SK-N-MC (cell line): ENCODE results near the gene BUD23.

Experiments used
- EZH2 ChIP-seq: fragments of 200-600 bp; sonication (generic); IDR thresholded peaks from one replicate; pipeline ENCODE4 v1.6.1; 2017; ENCODE audit warnings: antibody characterized with exemption
- FOXP2 ChIP-seq: optimal IDR thresholded peaks from 2 replicates; pipeline ENCODE3; 2011; ENCODE audit warnings: mild to moderate bottlenecking, moderate library complexity; ENCODE audit not compliant: insufficient read depth; ENCODE audit errors: extremely low read length, control extremely low read depth
- POLR2AphosphoS5 ChIP-seq: IDR thresholded peaks from 2 replicates; pipeline ENCODE4 v1.6.1; 2012; ENCODE audit warnings: mild to moderate bottlenecking, low read depth, low read length, borderline replicate concordance

- no peak for TF ChIP-seq POLR2AphosphoS5
- no peak for TF ChIP-seq EZH2
- no peak for TF ChIP-seq FOXP2
Measured at GRCh38 chr7:73705551-73705920, 22.1 kb downstream of the BUD23 start.
